GM20000 (cell line): Measurements from ENCODE around the gene HSBP1L1.

Experiments used
- DNase-seq: peaks from one replicate; pipeline ENCODE4 v3.0.0; 2012; ENCODE audit warnings: low spot score
- CTCF ChIP-seq: IDR thresholded peaks from 2 replicates; pipeline ENCODE4 v1.5.1; 2012; ENCODE audit warnings: mild to moderate bottlenecking, control low read depth; ENCODE audit errors: extremely low read depth, missing control alignments

HSBP1L1 gene

DNA sequence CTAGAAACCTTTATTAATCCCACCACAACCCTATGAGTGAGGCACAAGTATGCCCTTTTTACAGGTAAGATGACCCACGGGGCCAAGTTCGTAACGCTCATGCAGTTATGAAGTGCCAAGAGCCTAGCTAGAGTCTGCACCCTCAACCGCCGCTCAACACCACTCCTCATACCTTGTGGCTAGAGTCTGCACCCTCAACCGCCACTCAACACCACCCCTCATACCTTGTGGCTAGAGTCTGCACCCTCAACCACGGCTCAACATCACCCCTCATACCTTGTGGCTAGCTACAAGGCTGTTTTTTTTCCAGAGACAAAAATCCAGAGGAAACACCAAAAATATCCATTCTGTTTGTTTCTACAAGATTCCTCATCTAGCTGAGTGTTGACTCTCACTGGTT lies 19.4 kb downstream of the HSBP1L1 start:
- DNase-seq: no peak
- TF ChIP-seq CTCF: no peak

DNA sequence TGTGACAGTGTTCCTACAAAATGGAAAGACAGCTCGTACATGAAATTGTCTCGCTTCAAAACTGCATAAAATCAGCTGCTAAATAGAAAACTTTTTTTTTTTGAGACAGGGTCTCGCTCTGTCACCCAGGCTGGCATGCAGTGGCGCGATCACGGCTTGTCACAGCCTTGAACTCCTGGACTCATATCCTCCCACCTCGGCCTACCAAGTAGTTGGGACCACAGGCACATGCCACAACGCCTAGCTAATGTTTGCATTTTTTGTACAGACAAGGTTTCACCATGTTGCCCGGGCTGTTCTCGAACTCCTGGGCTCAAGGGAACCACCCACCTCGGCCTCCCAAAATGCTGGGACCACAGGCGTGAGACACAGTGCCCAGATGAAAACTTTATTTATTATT lies 20.7 kb downstream of the HSBP1L1 start:
- DNase-seq: no peak
- no peak for TF ChIP-seq CTCF

DNA sequence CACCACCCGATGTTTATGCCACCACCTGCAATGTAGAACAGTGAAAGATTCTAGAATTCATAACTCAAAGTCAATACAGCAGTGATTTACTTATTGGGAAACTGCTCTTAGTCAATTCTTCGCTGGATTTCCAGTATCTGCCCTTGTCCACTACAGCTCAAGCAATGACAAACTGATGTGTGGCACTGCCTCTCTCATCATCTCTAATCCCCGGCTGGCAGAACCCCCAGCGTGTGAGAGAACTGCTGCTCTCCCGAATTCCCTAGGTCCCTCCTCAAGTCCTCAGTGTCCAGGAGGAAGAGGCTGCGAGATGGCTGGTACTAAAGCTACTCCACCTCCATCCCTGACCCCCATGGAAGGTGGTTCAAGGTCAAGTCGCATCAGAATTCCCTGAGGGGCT lies 22.3 kb downstream of the HSBP1L1 start:
- no peak for TF ChIP-seq CTCF
- DNase-seq: no peak

DNA sequence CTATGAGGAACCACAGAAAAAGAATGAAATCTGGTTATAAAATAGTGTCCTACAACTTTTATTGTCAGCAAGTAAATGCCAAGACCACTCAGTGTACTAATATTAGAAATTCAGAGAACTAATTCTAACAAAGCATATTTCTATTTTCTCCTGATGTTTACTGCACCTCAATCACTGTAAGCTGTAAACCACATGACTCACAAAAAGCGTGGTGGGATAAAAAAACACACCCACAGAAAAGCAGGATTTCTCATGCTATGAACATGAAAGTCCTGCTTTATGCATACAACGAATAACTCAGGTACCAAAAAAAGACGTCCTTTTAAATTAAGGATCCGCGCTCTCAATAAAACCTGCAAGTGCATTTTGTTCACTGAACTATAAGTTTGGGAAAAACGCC lies 23.1 kb downstream of the HSBP1L1 start:
- TF ChIP-seq CTCF: no peak
- DNase-seq: no peak

DNA sequence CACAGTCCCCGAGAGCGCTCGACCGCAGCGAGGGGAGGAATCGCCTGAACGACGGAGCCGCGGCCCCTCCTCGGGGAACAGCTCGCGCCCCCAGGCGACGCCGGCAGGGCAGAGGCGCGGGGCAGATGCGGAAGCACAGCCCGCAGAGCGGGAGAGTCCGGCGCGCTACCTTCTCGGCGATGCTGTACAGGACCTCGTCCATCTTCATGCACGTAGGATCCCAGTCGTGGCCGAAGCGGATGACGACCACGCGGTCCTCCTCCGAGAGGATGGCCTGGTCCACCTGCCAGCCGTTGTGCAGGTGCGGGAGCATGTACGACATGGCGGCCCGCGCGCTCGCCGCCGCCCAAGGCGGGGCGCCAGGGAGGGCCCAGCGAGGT lies 23.6 kb downstream of the HSBP1L1 start:
- DNase-seq: peak; percentile 85
- peak; percentile 40 for TF ChIP-seq CTCF

GRCh38 chr18:79988451-79989194 lies 24.2 kb downstream of the HSBP1L1 start, which contains the start of gene TXNL4A:
Gene TXNL4A, minus strand, starts transcription at chr18:79988563. Its CDS starts 171 bp downstream, at chr18:79988392.
- no peak for TF ChIP-seq CTCF
- peak; percentile 95 for DNase-seq

GRCh38 chr18:79989195-79989497 lies 24.7 kb downstream of the HSBP1L1 start:
- no peak for DNase-seq
- TF ChIP-seq CTCF: no peak
